ENCODE data around the gene GRIP2.

GRIP2 gene

GRCh38 chr3:14448063-14448462, 92.1 kb downstream of the GRIP2 start:
- H4K20me1 ChIP-seq (ENCODE audit: low read depth, low read length): no peaks in the 10 kb centered on the region
- H3K27me3 ChIP-seq (ENCODE audit: low read length): no peaks in the 10 kb centered on the region
- no peak overlapping the region for H3K4me3 ChIP-seq (ENCODE audit: insufficient read depth, low read length, poor library complexity, severe bottlenecking)
- H3K36me3 ChIP-seq (ENCODE audit: low read length): peaks cover 21% of the 10 kb centered on the region
- H3K27ac ChIP-seq (ENCODE audit: low read depth, low read length): no peak overlapping the region
- H3K9me3 ChIP-seq (ENCODE audit: insufficient read depth, low read length): no peaks in the 10 kb centered on the region
- H2AFZ ChIP-seq (ENCODE audit: low read depth, low read length, severe bottlenecking): no peak overlapping the region
- no peaks in the 10 kb centered on the region for H3K9me2 ChIP-seq (replicated peaks; ENCODE audit: insufficient read depth, low read length)
- no peaks in the 10 kb centered on the region for H3F3A ChIP-seq (ENCODE audit: insufficient read depth)
- H3K4me2 ChIP-seq (ENCODE audit: low read depth, low read length, poor library complexity, severe bottlenecking): no peak overlapping the region
- no peak for TF ChIP-seq CTCF (IDR thresholded peaks at IDR 0.05; ENCODE audit: insufficient read depth, low read length, poor library complexity, severe bottlenecking)
- TF ChIP-seq EZH2phosphoT487 (conservative IDR thresholded peaks at IDR 0.05; ENCODE audit: low read length): no peak
- H3K9ac ChIP-seq (ENCODE audit: low read length): no peak overlapping the region
- H3K79me2 ChIP-seq (ENCODE audit: insufficient read depth, low read length): peaks cover 4% of the 10 kb centered on the region; the same call in 1 of the 2 replicates

- H3K27me3 ChIP-seq (ENCODE audit: low read length): no peaks in the 10 kb centered on the region
- peaks cover 14% of the 10 kb centered on the region for H3K79me2 ChIP-seq (ENCODE audit: insufficient read depth, low read length)
- no peak overlapping the region for H3K9ac ChIP-seq (ENCODE audit: low read length)
- no peaks in the 10 kb centered on the region for H3F3A ChIP-seq (ENCODE audit: insufficient read depth)
- no peak overlapping the region for H2AFZ ChIP-seq (ENCODE audit: low read depth, low read length, severe bottlenecking)
- no peaks in the 10 kb centered on the region for H4K20me1 ChIP-seq (ENCODE audit: low read depth, low read length)
- no peaks in the 10 kb centered on the region for H3K9me3 ChIP-seq (ENCODE audit: insufficient read depth, low read length)
- no peak overlapping the region for H3K4me2 ChIP-seq (ENCODE audit: low read depth, low read length, poor library complexity, severe bottlenecking)
- no peak overlapping the region for H3K4me3 ChIP-seq (ENCODE audit: insufficient read depth, low read length, poor library complexity, severe bottlenecking)
- H3K36me3 ChIP-seq (ENCODE audit: low read length): peaks cover 21% of the 10 kb centered on the region
- TF ChIP-seq EZH2phosphoT487 (conservative IDR thresholded peaks at IDR 0.05; ENCODE audit: low read length): no peak
- no peak for TF ChIP-seq CTCF (IDR thresholded peaks at IDR 0.05; ENCODE audit: insufficient read depth, low read length, poor library complexity, severe bottlenecking)
- H3K27ac ChIP-seq (ENCODE audit: low read depth, low read length): no peak overlapping the region
- no peaks in the 10 kb centered on the region for H3K9me2 ChIP-seq (replicated peaks; ENCODE audit: insufficient read depth, low read length)
Observed at GRCh38 chr3:14446988-14447570, 93.1 kb downstream of the GRIP2 start.

- Histone ChIP-seq H4K20me1 (ENCODE audit: low read depth, low read length) (no peaks in the 10 kb centered on the region), H3K36me3 (ENCODE audit: low read length) (peaks cover 21% of the 10 kb centered on the region), H3K4me2 (ENCODE audit: low read depth, low read length, poor library complexity, severe bottlenecking) (no peak overlapping the region), H3K9ac (ENCODE audit: low read length) (no peak overlapping the region), H3K9me3 (ENCODE audit: insufficient read depth, low read length) (no peaks in the 10 kb centered on the region), H3K27me3 (ENCODE audit: low read length) (no peaks in the 10 kb centered on the region), H3K27ac (ENCODE audit: low read depth, low read length) (no peak overlapping the region), H3F3A (ENCODE audit: insufficient read depth) (no peaks in the 10 kb centered on the region), H3K4me3 (ENCODE audit: insufficient read depth, low read length, poor library complexity, severe bottlenecking) (no peak overlapping the region), H3K79me2 (ENCODE audit: insufficient read depth, low read length) (peaks cover 27% of the 10 kb centered on the region), H2AFZ (ENCODE audit: low read depth, low read length, severe bottlenecking) (no peak overlapping the region), H3K9me2 (replicated peaks; ENCODE audit: insufficient read depth, low read length) (no peaks in the 10 kb centered on the region)
- TF ChIP-seq CTCF (IDR thresholded peaks at IDR 0.05; ENCODE audit: insufficient read depth, low read length, poor library complexity, severe bottlenecking) (no peak), EZH2phosphoT487 (conservative IDR thresholded peaks at IDR 0.05; ENCODE audit: low read length) (no peak)
Observed at GRCh38 chr3:14445773-14446172, 94.4 kb downstream of the GRIP2 start.

Data from SU-DHL-6 (cell line).